Left ventricle myocardium superior (tissue), 1 donor: ENCODE data around the gene P4HTM. TPM values are rescaled to one million over a fixed set of nuclear protein-coding genes. Genes with fewer than 3 reads are reported as not detected.

Experiments used
- ATAC-seq: fragments of 200-7000 bp; cut with Tn5 transposase; one replicate; pipeline ENCODE4 v1.9.1; 2020; ENCODE audit warnings: mild to moderate bottlenecking, moderate library complexity
- DNase-seq: peaks from one replicate; pipeline ENCODE4 v3.0.0-alpha.2; 2020
- intact Hi-C: fragments of 100-400 bp; cut with micrococcal nuclease; formaldehyde crosslinking; loops from one replicate; pipeline ENCODE4 v1.11.0; 2022
- total RNA-seq: library from RNA; stranded (reverse); fragmentation: NEBNext Ultra II Directional; extraction: Animal tissue kit (Norgen Biotek cat#: 25700); gene quantifications from one replicate; pipeline ENCODE4 v1.2.1, GENCODE V29; 2021
- donor health status: DM: no; HTN: yes; CAD: no; lungs with severe emphysema.

The P4HTM gene
- total RNA-seq, 1 donor from 2014 or later, result 27.6 TPM

GRCh38 chr3:48982016-48982415 is 8.0 kb upstream of the P4HTM start:
- DNase-seq (no peak), ATAC-seq (no peak)
- intact Hi-C loops, result no loop called here

- intact Hi-C loops, result no loop called here
- ATAC-seq, result no peak
- DNase-seq, result no peak
Observed at GRCh38 chr3:48982686-48983085, 7.4 kb upstream of the P4HTM start.

DNA sequence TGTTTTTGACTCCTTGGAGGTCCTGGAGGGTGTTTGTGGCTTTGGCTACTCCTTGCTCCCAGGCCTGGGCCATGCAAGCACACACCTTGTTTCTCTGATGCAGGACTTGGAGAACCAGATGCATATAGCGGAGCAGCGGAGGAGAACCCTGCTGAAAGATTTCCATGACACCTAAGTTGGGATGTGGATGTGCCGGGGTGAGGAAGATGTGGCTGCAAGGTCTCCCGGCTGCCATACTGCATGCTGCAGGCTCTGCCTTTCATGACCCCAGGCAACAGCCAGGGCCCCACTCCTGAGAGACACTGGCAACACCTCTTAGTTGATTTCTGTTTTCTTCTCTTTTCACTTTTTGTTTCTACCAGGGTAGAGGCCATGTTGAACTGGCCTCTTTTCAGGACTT is 6.9 kb upstream of the P4HTM start:
- ATAC-seq (no peak), DNase-seq (no peak)
- intact Hi-C loops, result no loop called here

GRCh38 chr3:48984663-48985062 is 5.4 kb upstream of the P4HTM start:
- intact Hi-C loops, result no loop called here

GRCh38 chr3:48985831-48986376 is 4.1 kb upstream of the P4HTM start:
- intact Hi-C loops, result no loop called here
- DNase-seq (no peak), ATAC-seq (no peak)

More at GRCh38 chr3:48984663-48985062, 5.4 kb upstream of the P4HTM start:
- ATAC-seq (no peak), DNase-seq (no peak)

DNA sequence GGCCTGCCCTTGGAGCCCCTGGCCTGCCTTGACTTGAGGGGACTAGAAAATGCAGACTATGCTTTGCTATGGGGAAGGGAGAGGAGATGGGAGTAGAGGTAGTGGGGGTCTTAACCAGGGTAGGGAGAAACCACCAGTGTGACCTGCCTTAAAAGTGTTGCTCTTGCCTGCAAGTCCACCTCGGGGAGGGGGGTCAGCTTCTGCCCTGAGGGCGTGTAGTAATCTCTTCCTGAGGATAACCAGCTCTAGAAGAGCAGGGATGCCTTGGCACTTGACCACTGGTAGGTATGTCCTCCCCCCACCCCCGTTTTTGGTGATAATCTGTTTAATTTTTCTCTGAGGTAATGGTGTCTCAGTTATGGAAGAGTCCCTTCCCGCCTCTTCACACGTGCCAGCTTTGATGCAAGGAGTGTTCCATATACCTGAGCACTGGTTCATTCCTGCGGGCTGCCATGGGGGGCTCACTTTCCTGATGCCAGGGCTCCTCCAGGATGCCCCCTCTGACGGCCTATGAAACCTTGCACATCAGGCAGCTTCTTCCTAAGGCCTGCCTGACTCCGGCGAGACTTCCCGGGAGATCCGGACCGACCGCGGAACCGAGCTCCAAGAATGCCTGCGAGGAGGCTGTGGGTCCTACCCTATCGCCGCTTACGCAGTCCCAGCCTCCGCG is 780 bp upstream of the P4HTM start:
- DNase-seq, result no peak
- ATAC-seq, result no peak
- intact Hi-C loops, result no loop called here

DNA sequence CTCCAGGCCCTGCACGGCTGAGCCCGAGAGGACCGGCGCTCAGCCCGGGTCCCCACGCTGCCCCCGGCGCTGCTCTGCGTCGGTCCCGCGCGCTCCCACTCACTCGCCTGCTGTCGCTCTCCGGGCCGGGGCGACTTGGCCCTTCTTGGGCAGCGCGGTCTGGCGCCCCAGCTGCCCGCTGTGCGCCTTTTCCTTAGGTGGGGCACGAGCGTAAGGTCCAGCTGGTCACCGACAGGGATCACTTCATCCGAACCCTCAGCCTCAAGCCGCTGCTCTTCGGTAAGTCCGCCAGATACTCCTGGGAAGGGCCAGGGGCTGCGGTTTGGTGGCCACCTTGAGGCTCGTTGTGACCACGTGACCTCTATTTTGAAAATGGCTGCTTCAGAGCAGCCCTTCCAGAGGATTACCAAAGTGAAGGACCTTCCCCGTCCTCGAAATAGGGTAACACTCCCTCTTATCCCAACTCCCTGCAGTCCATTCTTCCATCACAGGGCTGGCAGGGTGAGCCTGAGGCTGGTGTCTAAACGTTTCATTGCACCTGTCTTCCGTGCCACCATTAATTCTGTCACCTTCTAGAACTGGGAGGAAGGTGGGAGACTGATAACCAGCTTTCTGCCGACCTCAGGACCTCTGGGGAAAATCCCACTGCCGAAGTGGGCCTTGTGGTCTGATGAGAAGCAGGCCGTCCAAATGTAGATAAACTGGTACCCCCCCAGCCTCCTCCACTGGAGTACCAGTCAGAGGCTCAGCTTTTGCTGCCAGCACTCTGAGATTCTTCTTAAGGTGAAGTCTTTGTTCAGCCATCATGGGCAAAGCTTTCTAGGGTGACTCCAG is 812 bp downstream of the P4HTM start:
- intact Hi-C loops, result no loop called here
- ATAC-seq (peak; percentile 25), DNase-seq (peak; percentile 43)

DNA sequence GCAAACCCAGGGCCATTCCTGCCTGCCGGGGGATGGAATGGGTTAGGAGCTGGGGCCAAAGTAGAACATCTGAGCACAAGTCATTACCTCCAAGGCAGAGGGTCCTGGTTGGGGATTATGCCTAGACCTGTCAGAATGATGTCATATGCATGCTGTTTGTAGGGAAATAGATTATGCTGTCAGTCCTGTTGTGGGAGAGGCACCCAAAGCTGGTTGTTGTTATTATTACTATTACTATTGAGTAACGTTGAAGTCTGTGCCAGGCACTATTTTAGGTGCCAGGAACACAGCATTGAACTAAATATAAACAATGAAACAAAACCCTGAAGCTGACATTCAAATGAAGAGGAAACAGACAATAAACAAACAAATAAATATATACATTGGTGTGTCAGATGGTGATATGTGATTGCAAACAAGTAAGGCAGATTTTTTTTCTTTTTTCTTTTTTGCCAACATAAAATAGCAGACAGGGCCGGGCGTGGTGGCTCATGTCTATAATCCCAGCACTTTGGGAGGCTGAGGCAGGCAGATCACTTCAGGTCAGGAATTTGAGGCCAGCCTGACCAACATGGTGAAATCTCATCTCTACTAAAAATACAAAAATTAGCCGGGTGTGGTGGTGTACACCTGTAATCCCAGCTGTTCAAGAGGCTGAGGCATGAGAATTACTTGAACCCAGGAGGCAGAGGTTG is 2.0 kb downstream of the P4HTM start:
- intact Hi-C loops, result no loop called here
- DNase-seq (no peak), ATAC-seq (no peak)

GRCh38 chr3:48993834-48994233 is 3.8 kb downstream of the P4HTM start:
- ATAC-seq (no peak), DNase-seq (no peak)
- intact Hi-C loops, result no loop called here

DNA sequence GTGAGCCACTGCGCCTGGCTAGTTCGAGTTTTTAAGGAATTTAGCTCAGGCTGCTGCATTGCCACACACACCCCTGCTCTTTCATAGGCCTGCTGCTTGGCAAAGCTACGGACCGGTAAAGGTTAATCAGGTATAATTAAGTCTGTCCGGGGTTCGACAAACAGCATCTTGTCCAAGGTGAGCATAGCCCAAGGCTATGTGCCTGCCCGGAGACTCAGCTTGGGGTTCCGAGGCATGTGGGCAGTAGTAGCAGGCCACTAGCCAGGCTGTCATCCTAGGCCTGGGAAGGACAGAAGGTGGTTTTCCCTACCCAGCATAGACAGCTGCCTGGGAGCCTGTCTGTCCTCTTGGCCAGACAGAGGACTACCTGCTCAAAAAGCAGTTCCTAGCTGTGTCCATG is 6.6 kb downstream of the P4HTM start:
- intact Hi-C loops, result no loop called here
- DNase-seq (no peak), ATAC-seq (no peak)

GRCh38 chr3:48997102-48997635 is 7.1 kb downstream of the P4HTM start:
- DNase-seq (no peak), ATAC-seq (no peak)
- intact Hi-C loops, result no loop called here

DNA sequence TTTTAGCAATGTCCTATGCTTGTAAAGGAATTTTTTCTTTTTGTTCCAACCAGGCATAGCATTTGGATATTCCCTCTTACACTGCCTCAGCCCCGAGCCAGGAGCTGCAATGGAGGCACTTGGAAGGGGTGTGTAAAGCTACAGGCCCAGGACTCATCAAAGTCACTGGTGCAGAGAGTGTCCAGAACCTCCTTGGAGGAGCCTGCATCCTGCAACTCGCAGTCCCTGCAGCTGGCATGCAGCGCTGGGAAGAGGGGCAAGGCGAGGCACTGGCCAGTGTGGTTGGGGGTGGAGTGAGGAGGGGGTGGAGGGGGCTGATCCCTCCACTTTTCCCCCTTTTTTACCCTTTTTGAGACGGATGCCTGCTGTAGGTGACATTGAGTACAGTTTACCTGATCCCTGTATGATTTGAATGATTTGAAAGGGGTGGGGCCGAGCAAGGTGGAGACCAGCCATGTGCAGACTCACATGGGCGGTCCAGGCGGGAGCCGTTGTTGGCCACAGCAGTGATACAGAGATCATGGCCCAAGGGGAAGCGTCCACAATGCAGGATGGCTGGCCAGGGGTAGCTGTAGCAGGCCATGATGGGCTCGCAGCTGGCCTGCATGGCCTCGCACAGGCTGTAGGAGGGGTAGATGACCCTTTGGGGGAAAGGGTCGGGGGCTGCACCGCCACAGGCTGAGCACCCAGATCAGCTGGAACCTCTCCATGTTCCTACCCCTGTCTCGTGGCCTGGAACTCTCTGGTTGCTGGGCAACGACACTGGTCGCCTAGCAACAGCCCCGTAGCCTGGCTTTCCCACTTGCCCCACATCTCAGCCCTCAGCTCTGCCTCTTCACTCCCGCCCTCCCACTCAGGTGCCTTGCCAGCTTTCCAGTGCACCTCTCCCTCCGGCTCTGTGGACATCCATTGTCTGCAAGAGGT is 7.9 kb downstream of the P4HTM start:
- DNase-seq, result no peak
- intact Hi-C loops, result no loop called here
- ATAC-seq, result no peak

DNA sequence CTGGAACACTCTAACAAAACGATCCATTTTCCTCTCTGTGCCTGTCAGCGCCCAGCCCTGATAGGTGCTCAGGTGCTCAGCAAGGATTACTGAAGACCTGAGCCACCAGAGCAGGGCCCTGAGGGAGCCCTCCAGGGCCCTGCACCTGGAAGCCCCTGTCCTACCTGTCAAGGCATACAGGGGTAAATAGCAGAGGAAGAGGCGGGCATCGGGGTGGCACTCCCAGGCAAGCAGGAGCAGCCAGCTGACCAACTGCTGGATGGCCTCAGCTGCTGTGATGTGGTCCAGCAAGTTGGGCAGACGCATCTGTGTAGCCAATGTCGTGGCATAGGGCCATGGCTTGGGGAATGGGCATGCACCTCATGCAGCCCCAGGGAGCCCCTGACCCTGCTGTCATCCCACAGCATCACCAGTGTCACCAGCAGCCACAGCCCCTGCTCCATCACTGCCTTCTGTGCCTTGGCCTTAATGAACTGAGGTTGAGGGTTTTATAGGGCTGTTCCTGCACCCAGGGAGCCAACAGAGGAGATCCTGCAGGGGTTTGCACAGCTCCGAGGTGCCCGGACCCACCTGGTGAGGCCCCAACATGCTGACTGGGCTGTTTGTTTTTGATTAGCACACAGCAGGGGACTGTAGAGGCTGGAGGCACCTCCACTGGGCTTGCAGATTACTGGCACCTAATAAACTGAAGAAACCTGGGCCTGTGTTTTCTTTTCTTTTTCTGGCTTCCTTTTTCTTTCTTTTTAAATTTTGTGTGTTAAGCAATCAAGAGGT is 9.2 kb downstream of the P4HTM start:
- DNase-seq (no peak), ATAC-seq (no peak)
- intact Hi-C loops, result no loop called here

DNA sequence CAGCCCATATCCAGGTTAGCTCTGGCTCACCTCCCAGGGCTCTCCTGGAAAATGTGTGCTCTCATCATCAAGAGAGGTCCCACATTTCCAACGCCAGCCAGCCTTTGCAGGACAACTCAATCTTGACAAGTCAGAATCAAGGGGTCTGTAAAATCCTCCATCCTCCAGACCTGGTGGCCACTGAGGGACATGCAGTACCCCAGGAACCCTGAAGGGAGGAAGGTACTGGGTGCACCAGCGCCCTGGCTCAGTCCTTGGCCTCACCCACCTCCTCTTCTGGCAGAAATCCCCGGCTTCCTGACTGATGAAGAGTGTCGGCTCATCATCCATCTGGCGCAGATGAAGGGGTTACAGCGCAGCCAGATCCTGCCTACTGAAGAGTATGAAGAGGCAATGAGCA is 11.1 kb downstream of the P4HTM start:
- no peak for DNase-seq
- ATAC-seq, result no peak
- intact Hi-C loops, result no loop called here

- DNase-seq (peak; percentile 57), ATAC-seq (no peak)
- intact Hi-C loops, result no loop called here
Observed at GRCh38 chr3:49004352-49005302, 14.6 kb downstream of the P4HTM start.

DNA sequence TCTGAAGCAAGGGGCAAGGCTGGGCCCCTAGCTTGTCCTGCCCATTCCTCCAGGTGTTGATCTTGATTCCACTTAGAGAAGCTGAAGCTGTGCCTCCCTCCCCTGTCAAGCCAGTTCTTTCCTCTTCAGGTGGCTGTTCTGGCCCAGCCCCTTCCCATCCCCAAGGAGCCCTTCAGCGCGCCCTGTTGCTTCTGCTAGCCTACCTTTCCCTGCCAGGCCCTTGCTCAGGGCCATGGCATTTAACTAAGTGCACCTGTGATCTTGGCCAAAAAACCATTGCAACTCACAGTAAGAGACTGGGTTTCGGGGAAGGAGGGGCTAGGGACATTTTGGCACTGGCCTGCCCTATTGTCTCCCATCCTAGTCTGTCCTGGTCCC is 15.3 kb downstream of the P4HTM start:
- DNase-seq (no peak), ATAC-seq (no peak)
- intact Hi-C loops, result no loop called here

DNA sequence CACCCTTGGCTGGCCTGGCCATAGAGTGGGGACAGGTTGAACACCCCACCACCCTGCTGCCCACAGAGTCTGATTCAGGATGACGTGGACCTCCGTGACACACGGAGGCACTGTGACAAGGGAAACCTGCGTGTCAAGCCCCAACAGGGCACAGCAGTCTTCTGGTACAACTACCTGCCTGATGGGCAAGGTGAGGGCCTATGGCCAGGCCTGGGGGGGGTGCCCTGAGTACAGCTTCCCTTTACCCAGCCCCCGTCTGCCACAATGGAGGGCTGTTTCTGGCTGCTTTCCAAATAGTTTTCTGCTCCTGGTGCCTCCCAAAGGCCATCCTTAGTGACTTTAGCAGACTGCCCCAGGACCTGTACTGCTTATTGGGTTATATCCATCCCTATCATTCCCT is 16.0 kb downstream of the P4HTM start:
- intact Hi-C loops, result no loop called here
- no peak for DNase-seq
- no peak for ATAC-seq
